Large intestine (tissue), 3 donors: ENCODE data around the gene VCL. TPM values are rescaled to one million over a fixed set of nuclear protein-coding genes. Genes with fewer than 3 reads are reported as not detected.
"Not testable (repeated sequence)": the region's sequence is repeated elsewhere in the genome, so short reads cannot be mapped to it uniquely, and the experiment has no call there.

Experiments
- DNase-seq, 2 donors: peaks; one replicate each; pipeline versions ENCODE4 v3.0.0 to v3.0.0-alpha.2; 2013
- H3K27ac ChIP-seq: one replicate; pipeline ENCODE4 v1.5.1; 2013; ENCODE audit warnings: low read length
- H3K27me3 ChIP-seq: 2 replicates; pipeline ENCODE4 v1.6.1; 2013; ENCODE audit warnings: low read length; ENCODE audit not compliant: control insufficient read depth, insufficient read depth
- H3K36me3 ChIP-seq: 2 replicates; pipeline ENCODE4 v1.6.1; 2013; ENCODE audit warnings: low read length; ENCODE audit not compliant: control insufficient read depth, insufficient read depth
- H3K4me1 ChIP-seq: one replicate; pipeline ENCODE4 v1.6.1; 2013; ENCODE audit warnings: low read length; ENCODE audit not compliant: control insufficient read depth, insufficient read depth
- H3K4me3 ChIP-seq: one replicate; pipeline ENCODE4 v1.5.1; 2013; ENCODE audit warnings: low read length
- H3K9me3 ChIP-seq: one replicate; pipeline ENCODE4 v1.6.1; 2013; ENCODE audit warnings: mild to moderate bottlenecking, low read depth, low read length, moderate library complexity; ENCODE audit not compliant: control insufficient read depth
- WGBS: methylation state at CpG from one replicate; pipeline ENCODE4 v1.1.5; 2013; ENCODE audit warnings: low lambda C conversion rate; ENCODE audit not compliant: insufficient coverage; 5-methylcytosine and 5-hydroxymethylcytosine counted together
- polyA plus RNA-seq: library from polyadenylated mRNA; unstranded; fragments of 120-200 nt; gene quantifications from one replicate; pipeline ENCODE4 v1.2.1, GENCODE V29; 2013

The VCL gene
- polyA plus RNA-seq, 1 donor = 69.3 TPM

GRCh38 chr10:74052994-74053393 is 55.1 kb downstream of the VCL start:
- H3K9me3 ChIP-seq = no peaks in the 10 kb centered on the region
- DNase-seq = no peak
- H3K36me3 ChIP-seq = no peaks in the 10 kb centered on the region
- no peak overlapping the region for H3K27ac ChIP-seq
- peaks cover under 1% of the 10 kb centered on the region for H3K4me1 ChIP-seq
- no peaks in the 10 kb centered on the region for H3K27me3 ChIP-seq
- H3K4me3 ChIP-seq = no peak overlapping the region
- 100% methylated on average over 1 of the region's 1 CpG for WGBS

- Histone ChIP-seq H3K27me3 (no peaks in the 10 kb centered on the region), H3K9me3 (no peaks in the 10 kb centered on the region), H3K36me3 (no peaks in the 10 kb centered on the region), H3K27ac (no peak overlapping the region), H3K4me1 (peaks cover 2% of the 10 kb centered on the region), H3K4me3 (no peak overlapping the region)
- DNase-seq = no peak
- 41% methylated on average over 2 of the region's 4 CpGs for WGBS
Observed at GRCh38 chr10:74055383-74056049, 57.6 kb downstream of the VCL start.

- no CpG with 5 or more reads among the region's 2 CpGs for WGBS
- no peak overlapping the region for H3K4me3 ChIP-seq
- H3K4me1 ChIP-seq = peaks cover 2% of the 10 kb centered on the region
- no peak for DNase-seq
- no peaks in the 10 kb centered on the region for H3K36me3 ChIP-seq
- H3K9me3 ChIP-seq = no peaks in the 10 kb centered on the region
- no peaks in the 10 kb centered on the region for H3K27me3 ChIP-seq
- H3K27ac ChIP-seq = no peak overlapping the region
Observed at GRCh38 chr10:74056050-74056818, 58.3 kb downstream of the VCL start.

GRCh38 chr10:74058071-74058470 is 60.2 kb downstream of the VCL start:
- H3K4me1 ChIP-seq = peaks cover 2% of the 10 kb centered on the region
- H3K9me3 ChIP-seq = no peaks in the 10 kb centered on the region
- no peaks in the 10 kb centered on the region for H3K36me3 ChIP-seq
- DNase-seq = peak in 1 of 2 donors; percentile 33
- H3K27ac ChIP-seq = no peak overlapping the region
- no CpG with 5 or more reads among the region's 4 CpGs for WGBS
- no peak overlapping the region for H3K4me3 ChIP-seq
- H3K27me3 ChIP-seq = no peaks in the 10 kb centered on the region

- DNase-seq = peak; percentile 32 to 64
- H3K36me3 ChIP-seq = no peaks in the 10 kb centered on the region
- no peak overlapping the region for H3K4me3 ChIP-seq
- peaks cover 2% of the 10 kb centered on the region for H3K4me1 ChIP-seq
- no peaks in the 10 kb centered on the region for H3K27me3 ChIP-seq
- H3K27ac ChIP-seq = no peak overlapping the region
- no CpG with 5 or more reads among the region's 7 CpGs for WGBS
- H3K9me3 ChIP-seq = no peaks in the 10 kb centered on the region
Observed at GRCh38 chr10:74058658-74059057, 60.7 kb downstream of the VCL start.

GRCh38 chr10:74061104-74061503 is 63.2 kb downstream of the VCL start:
- no peaks in the 10 kb centered on the region for H3K27me3 ChIP-seq
- H3K9me3 ChIP-seq = no peaks in the 10 kb centered on the region
- no peak overlapping the region for H3K4me3 ChIP-seq
- no peak overlapping the region for H3K27ac ChIP-seq
- no peak for DNase-seq
- peaks cover 2% of the 10 kb centered on the region for H3K4me1 ChIP-seq
- H3K36me3 ChIP-seq = peaks cover 2% of the 10 kb centered on the region

- H3K4me1 ChIP-seq, H3K36me3 ChIP-seq, DNase-seq, H3K27me3 ChIP-seq, H3K9me3 ChIP-seq, H3K27ac ChIP-seq, H3K4me3 ChIP-seq: not testable (repeated sequence)
- no CpG with 5 or more reads among the region's 2 CpGs for WGBS
Observed at GRCh38 chr10:74061978-74062377, 64.1 kb downstream of the VCL start.

GRCh38 chr10:74063256-74063655 is 65.3 kb downstream of the VCL start:
- H3K27ac ChIP-seq = no peak overlapping the region
- no peaks in the 10 kb centered on the region for H3K4me1 ChIP-seq
- peaks cover 2% of the 10 kb centered on the region for H3K36me3 ChIP-seq
- H3K9me3 ChIP-seq = no peaks in the 10 kb centered on the region
- DNase-seq = no peak
- H3K4me3 ChIP-seq = no peak overlapping the region
- no peaks in the 10 kb centered on the region for H3K27me3 ChIP-seq

GRCh38 chr10:74067373-74068352 is 69.7 kb downstream of the VCL start:
- H3K4me1 ChIP-seq = no peaks in the 10 kb centered on the region
- no peaks in the 10 kb centered on the region for H3K27me3 ChIP-seq
- no peaks in the 10 kb centered on the region for H3K9me3 ChIP-seq
- H3K4me3 ChIP-seq = no peak overlapping the region
- H3K36me3 ChIP-seq = peaks cover 5% of the 10 kb centered on the region
- DNase-seq = no peak
- 86% methylated on average over 2 of the region's 4 CpGs for WGBS
- no peak overlapping the region for H3K27ac ChIP-seq

- H3K4me1 ChIP-seq = no peaks in the 10 kb centered on the region
Observed at GRCh38 chr10:74071157-74071556, 73.2 kb downstream of the VCL start.

More at GRCh38 chr10:74071157-74071556, 73.2 kb downstream of the VCL start:
- H3K9me3 ChIP-seq = no peaks in the 10 kb centered on the region
- peaks cover 27% of the 10 kb centered on the region for H3K36me3 ChIP-seq
- H3K27me3 ChIP-seq = no peaks in the 10 kb centered on the region
- DNase-seq = no peak
- H3K4me3 ChIP-seq = no peak overlapping the region
- H3K27ac ChIP-seq = no peak overlapping the region
